HepG2 (cell line): ENCODE measurements around the gene NYNRIN. TPM values are rescaled to one million over a fixed set of nuclear protein-coding genes. Genes with fewer than 3 reads are reported as not detected.

Source experiments
- AHDC1 ChIP-seq: sonication (generic); formaldehyde crosslinking; IDR thresholded peaks from 2 replicates; pipeline ENCODE4 v1.5.1; 2020; ENCODE audit warnings: mild to moderate bottlenecking, missing genetic modification reagents, borderline replicate concordance
- CHD2 ChIP-seq: IDR thresholded peaks from 2 replicates; pipeline ENCODE4 v1.6.1; 2011; ENCODE audit warnings: low read depth, low read length, improper control_type of control experiment
- ELK4 ChIP-seq: sonication (generic); formaldehyde crosslinking; IDR thresholded peaks from 2 replicates; pipeline ENCODE4 v1.9.0; 2021; ENCODE audit warnings: missing genetic modification reagents, borderline replicate concordance
- EP300 ChIP-seq, 3 experiments: sonication (generic) in 1 of 3; formaldehyde crosslinking in 1 of 3; IDR thresholded peaks; 2 replicates each; pipeline versions ENCODE4 v1.5.1 to v1.6.1; 2011 to 2020; ENCODE audit warnings: low read depth in 2 of 3, low read length in 2 of 3, borderline replicate concordance in 1 of 3, improper control_type of control experiment in 1 of 3, mild to moderate bottlenecking in 1 of 3, missing genetic modification reagents in 1 of 3, moderate library complexity in 1 of 3
- FLYWCH1 ChIP-seq: sonication (generic); formaldehyde crosslinking; IDR thresholded peaks from 2 replicates; pipeline ENCODE4 v1.8.1; 2023; ENCODE audit warnings: mild to moderate bottlenecking, missing genetic modification reagents
- HDAC2 ChIP-seq: sonication (generic); formaldehyde crosslinking; IDR thresholded peaks from 2 replicates; pipeline ENCODE4 v1.4.0; 2020; ENCODE audit warnings: missing genetic modification reagents
- HNRNPK ChIP-seq: fragments of 200-400 bp; formaldehyde crosslinking; IDR thresholded peaks from 2 replicates; pipeline ENCODE4 v1.6.1; 2018; ENCODE audit warnings: low read length, low read depth, moderate library complexity, mild to moderate bottlenecking; ENCODE audit not compliant: poor library complexity, severe bottlenecking
- POLR2AphosphoS2 ChIP-seq: IDR thresholded peaks from 2 replicates; pipeline ENCODE4 v1.6.1; 2011; ENCODE audit warnings: low read depth, low read length, improper control_type of control experiment
- SIX4 ChIP-seq: sonication (generic); formaldehyde crosslinking; IDR thresholded peaks from 2 replicates; pipeline ENCODE4 v1.4.0; 2020; ENCODE audit warnings: missing genetic modification reagents
- SRY ChIP-seq: sonication (generic); formaldehyde crosslinking; IDR thresholded peaks from 2 replicates; pipeline ENCODE4 v1.8.0; 2022; ENCODE audit warnings: mild to moderate bottlenecking, missing genetic modification reagents
- TP53 ChIP-seq: sonication (generic); formaldehyde crosslinking; conservative IDR thresholded peaks from 2 replicates; pipeline ENCODE4 v1.4.0; 2020; ENCODE audit warnings: missing genetic modification reagents
- ZNF121 ChIP-seq: sonication (generic); formaldehyde crosslinking; IDR thresholded peaks from 2 replicates; pipeline ENCODE4 v1.5.0; 2020; ENCODE audit warnings: mild to moderate bottlenecking, missing genetic modification reagents
- ZNF264 ChIP-seq: sonication (generic); formaldehyde crosslinking; IDR thresholded peaks from 2 replicates; pipeline ENCODE4 v1.4.0; 2020; ENCODE audit warnings: missing genetic modification reagents
- ZNF431 ChIP-seq: sonication (generic); formaldehyde crosslinking; IDR thresholded peaks from 2 replicates; pipeline ENCODE4 v1.9.0; 2022; ENCODE audit warnings: missing genetic modification reagents, low read depth, mild to moderate bottlenecking, borderline replicate concordance
- ZNF468 ChIP-seq: sonication (generic); formaldehyde crosslinking; IDR thresholded peaks from 2 replicates; pipeline ENCODE4 v1.8.0; 2022; ENCODE audit warnings: mild to moderate bottlenecking, moderate library complexity, missing genetic modification reagents
- ZNF501 ChIP-seq: sonication (generic); formaldehyde crosslinking; IDR thresholded peaks from 2 replicates; pipeline ENCODE4 v1.5.1; 2020; ENCODE audit warnings: mild to moderate bottlenecking, moderate library complexity, missing genetic modification reagents
- ZNF703 ChIP-seq: sonication (generic); formaldehyde crosslinking; IDR thresholded peaks from 2 replicates; pipeline ENCODE4 v1.5.1; 2020; ENCODE audit warnings: missing genetic modification reagents, mild to moderate bottlenecking, moderate library complexity, borderline replicate concordance
- ZSCAN25 ChIP-seq: sonication (generic); formaldehyde crosslinking; IDR thresholded peaks from 2 replicates; pipeline ENCODE4 v1.8.0; 2022; ENCODE audit warnings: mild to moderate bottlenecking, missing genetic modification reagents
- polyA plus RNA-seq, 8 experiments: library from polyadenylated mRNA; depleted of rRNA in 3 of 8; stranded (reverse) in 7 of 8; unstranded in 1 of 8; fragments of >200 nt; fragmentation: Illumina TruSeq in 4 of 8; extraction: Trizol in 4 of 8; gene quantifications; 2 replicates each; pipeline versions ENCODE4 v1.2.1 to v1.2.3, GENCODE V29; 2011 to 2016; ENCODE audit warnings: low read depth in 4 of 8, missing spikeins in 1 of 8, mixed read lengths in 1 of 8; ENCODE audit not compliant: insufficient read depth in 1 of 8
- total RNA-seq, 5 experiments: library from RNA; depleted of rRNA; stranded (reverse); fragments of >200 nt; fragmentation: Illumina TruSeq; extraction: Trizol; gene quantifications; 2 replicates each; pipeline ENCODE4 v1.2.3, GENCODE V29; 2016; ENCODE audit warnings: low read depth in 1 of 5
- TF ChIP-seq, protein P1 (sequence below): sonication (generic); formaldehyde crosslinking; IDR thresholded peaks from 2 replicates; pipeline ENCODE4 v1.4.0; 2020; ENCODE audit warnings: missing genetic modification reagents
- TF ChIP-seq, protein P2 (sequence below): sonication (generic); formaldehyde crosslinking; IDR thresholded peaks from 2 replicates; pipeline ENCODE4 v1.4.0; 2020; ENCODE audit warnings: mild to moderate bottlenecking, missing genetic modification reagents

The NYNRIN gene
- total and polyA plus RNA-seq, 2 of the 13 experiments (the other 11 are each of a cell fraction or from before 2014, with no cell fraction given): 0.63 to 1.1 TPM

- TF ChIP-seq ZNF703 (CRISPR knock-in tag) (no peak), ZNF468 (CRISPR knock-in tag) (no peak), HDAC2 (CRISPR knock-in tag) (no peak), SRY (no peak), ZNF264 (CRISPR knock-in tag) (no peak), AHDC1 (no peak), EP300 (IDR thresholded peaks at IDR 0.05; ENCODE audit: low read depth in 2 of 2, low read length in 2 of 2) (peak in 1 of 2 experiments; percentile 18; a peak in 1 of 4 replicates), EP300 (CRISPR knock-in tag; IDR thresholded peaks at IDR 0.05; ENCODE audit: borderline replicate concordance) (no peak), ELK4 (no peak), HNRNPK (peak; percentile 93), ZNF121 (no peak), TP53 (no peak), SIX4 (CRISPR knock-in tag) (no peak), ZNF501 (CRISPR knock-in tag) (no peak), CHD2 (no peak), ZNF431 (CRISPR knock-in tag) (no peak), POLR2AphosphoS2 (no peak), ZSCAN25 (CRISPR knock-in tag) (peak; percentile 85; the same call in 1 of the 2 replicates), FLYWCH1 (CRISPR knock-in tag) (no peak)
- TF ChIP-seq, protein P1, sequence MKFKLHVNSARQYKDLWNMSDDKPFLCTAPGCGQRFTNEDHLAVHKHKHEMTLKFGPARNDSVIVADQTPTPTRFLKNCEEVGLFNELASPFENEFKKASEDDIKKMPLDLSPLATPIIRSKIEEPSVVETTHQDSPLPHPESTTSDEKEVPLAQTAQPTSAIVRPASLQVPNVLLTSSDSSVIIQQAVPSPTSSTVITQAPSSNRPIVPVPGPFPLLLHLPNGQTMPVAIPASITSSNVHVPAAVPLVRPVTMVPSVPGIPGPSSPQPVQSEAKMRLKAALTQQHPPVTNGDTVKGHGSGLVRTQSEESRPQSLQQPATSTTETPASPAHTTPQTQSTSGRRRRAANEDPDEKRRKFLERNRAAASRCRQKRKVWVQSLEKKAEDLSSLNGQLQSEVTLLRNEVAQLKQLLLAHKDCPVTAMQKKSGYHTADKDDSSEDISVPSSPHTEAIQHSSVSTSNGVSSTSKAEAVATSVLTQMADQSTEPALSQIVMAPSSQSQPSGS (CRISPR knock-in tag): no peak
- TF ChIP-seq, protein P2, sequence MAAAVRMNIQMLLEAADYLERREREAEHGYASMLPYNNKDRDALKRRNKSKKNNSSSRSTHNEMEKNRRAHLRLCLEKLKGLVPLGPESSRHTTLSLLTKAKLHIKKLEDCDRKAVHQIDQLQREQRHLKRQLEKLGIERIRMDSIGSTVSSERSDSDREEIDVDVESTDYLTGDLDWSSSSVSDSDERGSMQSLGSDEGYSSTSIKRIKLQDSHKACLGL: no peak
Measured at GRCh38 chr14:24353559-24354481, 45.0 kb upstream of the NYNRIN start (continued).
